GM12878 (cell line): Measurements from ENCODE around the gene AHR. TPM values are rescaled to one million over a fixed set of nuclear protein-coding genes. Genes with fewer than 3 reads are reported as not detected.

Source experiments
- ATF3 ChIP-seq: IDR thresholded peaks from 2 replicates; pipeline ENCODE4 v1.6.1; 2011; ENCODE audit warnings: low read depth, mild to moderate bottlenecking, low read length, moderate library complexity, borderline replicate concordance; ENCODE audit errors: extremely low read depth
- CHD2 ChIP-seq: IDR thresholded peaks from 2 replicates; pipeline ENCODE4 v1.6.1; 2011; ENCODE audit warnings: low read depth, low read length, improper control_type of control experiment, borderline replicate concordance
- LARP7 ChIP-seq: fragments of 450-650 bp; IDR thresholded peaks from 2 replicates; pipeline ENCODE4 v1.6.1; 2017; ENCODE audit warnings: mild to moderate bottlenecking
- SMAD1 ChIP-seq: fragments of 450-650 bp; IDR thresholded peaks from 2 replicates; pipeline ENCODE4 v1.6.1; 2018; ENCODE audit warnings: mild to moderate bottlenecking, low read depth; ENCODE audit not compliant: partially characterized antibody
- ZBTB40 ChIP-seq: fragments of 450-650 bp; IDR thresholded peaks from 2 replicates; pipeline ENCODE4 v1.6.1; 2016; ENCODE audit warnings: mild to moderate bottlenecking, moderate library complexity, borderline replicate concordance
- polyA plus RNA-seq, 11 experiments: library from polyadenylated mRNA; depleted of rRNA in 4 of 11; unstranded in 6 of 11; stranded (reverse) in 5 of 11; fragments of >200 nt; fragmentation: Nextera tagmentation in 4 of 11; fragmentation: Illumina TruSeq in 1 of 11; extraction: Ambion mirVana in 4 of 11; extraction: Trizol in 1 of 11; gene quantifications; 1 replicate in 1 of 11; 2 replicates in 10 of 11; pipeline versions ENCODE4 v1.2.1 to v1.2.3, GENCODE V29; 2011 to 2016; ENCODE audit warnings: inconsistent platforms in 2 of 11, missing spikeins in 2 of 11, low read depth in 1 of 11
- total RNA-seq, 4 experiments: library from RNA; depleted of rRNA in 3 of 4; stranded (reverse); fragments of >200 nt in 3 of 4; fragmentation: Illumina TruSeq in 1 of 4; extraction: Trizol in 1 of 4; gene quantifications; 2 replicates each; pipeline versions ENCODE4 v1.2.1 to v1.2.3, GENCODE V29; 2013 to 2021
- TF ChIP-seq, protein P1 (sequence below): fragments of 450-650 bp; IDR thresholded peaks from 2 replicates; pipeline ENCODE4 v1.6.1; 2016; ENCODE audit warnings: mild to moderate bottlenecking

AHR gene
- total and polyA plus RNA-seq, 10 of the 15 experiments (the other 5 are each of a cell fraction or from before 2014, with no cell fraction given) = 1.7 to 16.9 (median 4.5) TPM

GRCh38 chr7:17329440-17329839 lies 31.0 kb downstream of the AHR start (continued):
- TF ChIP-seq ZBTB40 (no peak), SMAD1 (no peak), ATF3 (no peak), CHD2 (no peak), LARP7 (no peak)
- TF ChIP-seq, protein P1, sequence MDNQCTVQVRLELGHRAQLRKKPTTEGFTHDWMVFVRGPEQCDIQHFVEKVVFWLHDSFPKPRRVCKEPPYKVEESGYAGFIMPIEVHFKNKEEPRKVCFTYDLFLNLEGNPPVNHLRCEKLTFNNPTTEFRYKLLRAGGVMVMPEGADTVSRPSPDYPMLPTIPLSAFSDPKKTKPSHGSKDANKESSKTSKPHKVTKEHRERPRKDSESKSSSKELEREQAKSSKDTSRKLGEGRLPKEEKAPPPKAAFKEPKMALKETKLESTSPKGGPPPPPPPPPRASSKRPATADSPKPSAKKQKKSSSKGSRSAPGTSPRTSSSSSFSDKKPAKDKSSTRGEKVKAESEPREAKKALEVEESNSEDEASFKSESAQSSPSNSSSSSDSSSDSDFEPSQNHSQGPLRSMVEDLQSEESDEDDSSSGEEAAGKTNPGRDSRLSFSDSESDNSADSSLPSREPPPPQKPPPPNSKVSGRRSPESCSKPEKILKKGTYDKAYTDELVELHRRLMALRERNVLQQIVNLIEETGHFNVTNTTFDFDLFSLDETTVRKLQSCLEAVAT = no peak
